ENCODE measurements around the gene DIPK1B.

Gene DIPK1B

DNA sequence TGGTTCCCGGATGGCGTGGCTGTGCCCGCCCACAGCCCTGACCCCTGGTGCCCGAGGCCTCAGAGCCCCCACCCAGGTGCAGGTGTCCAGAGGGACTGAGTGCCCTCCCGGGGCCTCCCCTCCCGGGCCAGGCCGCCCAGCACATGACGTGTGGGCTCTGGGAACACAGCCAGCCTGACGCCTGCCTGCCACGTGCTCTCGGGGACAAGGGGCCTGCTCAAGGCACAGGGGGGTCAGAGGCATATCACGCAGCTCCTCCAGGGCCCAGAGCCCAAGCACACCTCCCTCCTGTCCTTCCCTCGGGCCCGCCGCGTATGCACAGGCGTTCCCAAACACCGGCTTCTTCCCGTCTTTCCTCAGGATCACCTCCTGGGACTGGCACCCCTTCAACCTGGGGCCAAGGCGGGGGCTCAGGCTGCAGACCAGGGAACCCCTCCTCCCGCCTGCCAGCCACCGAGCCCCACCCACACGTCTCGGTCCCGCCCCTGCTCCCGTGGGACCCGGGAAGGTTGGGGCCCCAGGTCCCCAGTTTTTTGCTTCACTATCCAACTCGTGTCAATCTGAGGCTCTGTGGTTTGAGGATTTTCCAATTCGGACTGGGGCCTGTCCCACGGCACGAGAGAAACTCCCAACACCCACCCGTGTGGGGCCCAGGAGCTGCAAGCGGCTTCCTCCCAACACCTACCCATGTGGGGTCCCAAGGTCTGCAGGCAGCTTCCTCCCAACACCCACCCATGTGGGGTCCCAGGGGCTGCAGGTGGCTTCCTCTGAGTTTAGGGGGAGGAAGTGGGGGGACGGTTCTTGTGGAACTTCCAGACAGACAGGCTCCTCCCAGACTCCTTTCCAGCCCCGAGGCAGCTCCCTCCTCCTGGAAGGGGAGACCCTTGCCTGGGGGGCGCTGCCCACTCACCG is 28.9 kb downstream of the DIPK1B start:
- DNase-seq: no peak

DNA sequence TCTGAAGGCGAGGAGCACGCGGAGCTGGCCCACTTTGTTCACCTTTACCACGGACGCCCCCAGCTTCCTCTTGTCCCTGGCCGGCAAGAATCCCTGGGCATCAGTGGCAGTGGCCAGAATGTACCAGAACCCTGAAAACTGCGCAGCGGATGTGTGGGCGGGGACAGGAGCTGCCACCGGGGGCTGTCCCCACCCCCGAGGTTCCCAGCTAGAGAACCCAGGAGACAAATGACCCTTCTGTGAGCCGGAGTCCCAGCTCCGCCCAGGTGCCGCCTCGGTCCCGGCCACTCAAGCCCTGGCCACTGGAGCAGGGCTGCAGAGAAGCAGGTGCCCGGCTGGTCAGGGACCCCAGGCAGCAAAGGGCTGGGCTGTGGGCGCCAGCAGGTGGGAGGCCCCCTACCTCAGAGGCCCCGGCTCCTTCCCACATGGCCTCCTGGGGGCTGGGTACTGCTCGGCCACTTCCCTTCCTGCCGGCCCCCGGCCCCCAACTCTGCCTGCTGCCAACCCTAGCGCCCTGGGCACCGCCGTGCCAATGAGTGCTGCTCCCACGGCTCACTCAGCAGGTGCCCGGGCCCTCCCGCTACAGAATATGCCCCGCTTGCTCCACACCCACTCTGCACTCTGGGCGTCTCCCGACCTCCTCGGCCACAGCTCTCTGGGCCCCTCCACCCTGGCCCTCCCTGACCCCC is 29.7 kb downstream of the DIPK1B start:
- DNase-seq: no peak

DNA sequence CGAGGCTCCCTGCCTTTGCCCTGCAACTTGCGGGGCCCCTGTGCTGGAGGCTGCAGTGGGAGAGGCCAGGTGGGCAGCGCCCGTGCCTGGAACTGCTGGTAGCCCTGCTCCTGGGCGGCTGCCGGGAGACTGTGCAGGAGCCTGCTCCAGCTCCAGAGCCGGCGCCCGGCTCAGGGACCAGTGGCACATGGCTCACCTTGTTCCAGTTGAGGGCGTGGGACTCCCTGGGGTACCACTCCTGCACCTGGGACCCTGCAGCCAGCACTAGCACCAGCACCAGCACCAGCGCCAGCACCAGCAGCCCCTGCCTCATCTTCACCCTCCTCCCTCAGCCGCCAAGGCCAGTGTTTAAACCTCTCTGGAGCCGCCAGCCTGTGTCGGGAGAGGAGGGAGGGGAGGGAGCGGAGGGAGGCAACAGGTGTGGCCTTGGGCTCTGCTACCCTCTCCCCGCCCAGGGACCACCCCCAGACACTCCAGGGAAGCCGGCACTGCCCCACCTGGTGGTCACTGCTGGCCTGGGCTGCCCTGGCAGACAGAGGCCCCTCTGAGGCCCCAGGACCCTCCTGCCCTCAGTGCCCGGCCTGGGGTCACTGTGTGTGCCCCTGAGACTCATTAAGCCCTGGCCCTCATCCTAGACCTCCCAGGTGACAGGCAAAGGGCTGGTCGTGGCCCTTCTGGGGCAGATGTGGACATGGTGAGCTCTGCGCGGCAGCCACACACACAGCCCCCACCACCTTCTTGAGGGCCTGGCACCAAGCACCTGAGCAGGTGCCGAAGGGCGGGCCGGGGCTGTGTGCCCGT is 30.4 kb downstream of the DIPK1B start, which contains the start of gene LCN10:
TSS of gene LCN10 (minus strand) at position 350 of the 801 bp plus-strand sequence. CDS start at position 313, 37 bp downstream.
- DNase-seq: no peak

GRCh38 chr9:136743639-136744211 is 31.4 kb downstream of the DIPK1B start:
- no peak for DNase-seq

- no peak for DNase-seq
These were observed 32.4 kb downstream of the DIPK1B start for GRCh38 chr9:136744773-136745172.

GRCh38 chr9:136745389-136746154 is 33.2 kb downstream of the DIPK1B start:
- no peak for DNase-seq

DNA sequence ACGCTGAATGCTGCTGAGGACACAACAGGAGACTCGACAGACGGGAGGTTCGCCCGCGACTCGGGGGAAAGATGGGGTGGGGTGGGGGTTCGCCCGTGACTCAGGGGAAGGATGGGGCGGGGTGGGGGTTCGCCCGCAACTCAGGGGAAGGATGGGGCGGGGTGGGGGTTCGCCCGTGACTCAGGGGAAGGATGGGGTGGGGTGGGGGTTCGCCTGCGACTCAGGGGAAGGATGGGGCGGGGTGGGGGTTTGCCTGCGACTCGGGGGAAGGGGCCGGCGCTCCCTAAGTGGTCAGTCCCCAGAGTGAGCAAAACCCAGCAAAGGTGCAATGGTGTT is 33.8 kb downstream of the DIPK1B start:
- no peak for DNase-seq

GRCh38 chr9:136746621-136747020 is 34.2 kb downstream of the DIPK1B start:
- no peak for DNase-seq

DNA sequence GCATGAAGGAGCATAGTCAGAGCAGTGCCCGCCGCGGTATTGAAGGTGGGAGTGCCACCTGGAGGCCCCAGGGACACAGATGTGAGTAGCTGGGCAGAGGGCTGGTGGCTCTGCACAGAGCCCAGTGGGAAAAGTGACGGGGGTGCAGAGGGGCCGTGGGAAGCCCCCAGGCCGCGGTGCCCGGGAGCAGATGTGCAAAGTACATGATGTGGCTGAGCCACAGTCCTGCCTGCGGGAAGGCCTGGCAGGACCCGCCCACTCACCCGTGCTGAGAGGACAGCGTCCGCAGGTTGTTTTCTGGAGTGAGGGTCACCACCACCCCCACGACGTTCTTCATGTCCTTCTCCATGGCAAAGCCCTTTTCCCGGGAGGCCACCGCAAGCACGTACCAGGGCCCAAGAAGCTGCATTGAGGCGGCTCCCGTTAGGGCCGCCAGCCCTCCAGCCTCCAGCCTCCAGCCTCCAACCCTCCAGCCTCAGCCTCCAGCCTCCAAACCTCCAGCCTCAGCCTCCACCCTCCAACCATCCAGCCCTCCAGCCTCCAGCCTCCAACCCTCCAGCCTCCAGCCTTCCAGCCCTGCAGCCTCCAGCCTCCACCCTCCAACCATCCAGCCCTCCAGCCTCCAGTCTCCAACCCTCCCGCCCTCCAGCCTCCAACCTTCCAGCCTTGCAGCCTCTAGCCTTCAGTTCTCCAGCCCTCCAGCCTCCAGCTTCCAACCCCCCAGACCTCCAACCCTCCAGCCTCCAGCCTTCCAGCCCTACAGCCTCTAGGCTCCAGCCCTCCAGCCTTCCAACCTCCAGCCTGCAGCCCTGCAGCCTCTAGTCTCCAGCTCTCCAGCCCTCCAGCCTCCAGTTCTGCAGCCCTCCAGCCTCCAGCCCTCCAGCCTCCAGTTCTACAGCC is 35.0 kb downstream of the DIPK1B start:
- no peak for DNase-seq

GRCh38 chr9:136748201-136748600 is 35.8 kb downstream of the DIPK1B start, which contains the start of gene LCN6:
Gene LCN6, minus strand, starts transcription at chr9:136748525. Its CDS starts 42 bp downstream, at chr9:136748483.
- no peak for DNase-seq

GRCh38 chr9:136748666-136749611 is 36.6 kb downstream of the DIPK1B start:
- DNase-seq: no peak

- DNase-seq: no peak
These were observed 38.2 kb downstream of the DIPK1B start for GRCh38 chr9:136750526-136750925.

GRCh38 chr9:136751244-136751643 is 38.9 kb downstream of the DIPK1B start:
- DNase-seq: no peak

GRCh38 chr9:136751814-136752213 is 39.4 kb downstream of the DIPK1B start:
- DNase-seq: no peak

DNA sequence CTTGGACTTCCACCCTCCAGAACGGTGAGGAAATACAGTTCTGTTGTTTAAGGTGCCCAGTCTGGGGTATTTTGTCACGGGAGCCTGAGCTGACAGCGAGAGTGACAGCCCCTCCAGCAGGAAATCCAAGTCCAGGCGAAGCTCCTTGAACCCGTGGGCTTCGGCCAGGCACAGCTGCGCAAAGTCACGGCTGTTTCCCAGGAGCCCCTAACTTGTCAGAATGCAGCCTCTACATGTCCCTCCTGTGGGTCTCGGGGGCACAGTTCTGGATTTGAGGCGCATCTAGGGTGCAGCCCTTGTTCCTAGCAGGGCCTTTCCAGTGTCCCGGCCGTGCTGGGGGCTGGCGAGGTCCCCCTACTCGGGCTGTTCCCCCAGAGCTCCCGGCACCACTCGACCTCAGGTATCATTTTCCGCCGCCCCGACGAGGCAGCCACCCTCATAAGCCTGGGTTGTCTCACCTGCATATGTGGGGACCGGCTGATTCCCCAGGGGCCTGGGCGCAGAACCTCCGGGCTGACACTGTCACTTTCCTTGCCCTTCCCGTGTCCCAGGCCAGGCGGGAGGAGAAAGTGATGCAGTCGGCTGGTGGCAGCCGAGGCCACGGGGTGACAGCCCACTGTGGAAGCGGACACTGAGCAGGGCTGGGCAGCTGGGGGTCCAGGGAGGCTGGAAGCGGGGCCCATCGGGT is 41.1 kb downstream of the DIPK1B start:
- no peak for DNase-seq

DNA sequence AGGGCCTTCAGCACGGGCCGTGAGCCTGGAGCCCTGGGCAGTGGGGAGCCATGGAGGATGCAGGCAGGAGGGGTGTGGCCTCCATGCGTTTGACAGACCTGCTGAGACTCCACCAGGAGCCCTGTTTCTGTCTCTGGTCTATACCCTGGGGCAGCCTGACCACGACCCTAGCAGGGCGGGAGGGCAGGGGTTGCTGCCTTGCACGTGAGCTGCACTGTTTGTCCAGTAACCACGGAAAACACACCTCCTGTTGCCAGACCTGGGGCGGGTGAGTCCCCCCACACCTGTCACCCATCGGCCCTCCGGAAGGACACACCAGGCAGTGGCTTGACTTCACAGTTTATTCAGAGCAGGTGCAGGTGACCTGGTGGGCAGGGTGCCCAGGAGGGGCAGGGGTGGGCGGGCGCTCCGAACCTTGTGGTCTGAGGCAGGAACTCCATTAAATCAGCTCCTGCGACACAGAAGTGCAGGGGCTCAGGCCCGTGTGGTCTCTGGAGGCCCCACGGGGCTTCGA is 41.7 kb downstream of the DIPK1B start:
- no peak for DNase-seq

GRCh38 chr9:136754626-136755301 is 42.4 kb downstream of the DIPK1B start:
- no peak for DNase-seq
